ENCODE results near the gene PYGO1.

The PYGO1 gene

GRCh38 chr15:55590788-55591187 is 2.6 kb upstream of the PYGO1 start:
- peaks cover 38% of the 10 kb centered on the region for H3K27me3 Mint-ChIP-seq
- no peaks in the 10 kb centered on the region for H3K9me3 Mint-ChIP-seq
- no peak overlapping the region for H3K4me3 Mint-ChIP-seq
- no peak for DNase-seq
- CTCF ChIA-PET, result no interaction called here
- H3K27ac Mint-ChIP-seq, result no peak overlapping the region
- H3K4me1 Mint-ChIP-seq, result peaks cover 3% of the 10 kb centered on the region
- peaks cover 3% of the 10 kb centered on the region for H3K36me3 Mint-ChIP-seq

GRCh38 chr15:55589287-55589686 is 1.1 kb upstream of the PYGO1 start:
- peaks cover 3% of the 10 kb centered on the region for H3K4me1 Mint-ChIP-seq
- DNase-seq, result no peak
- H3K9me3 Mint-ChIP-seq, result no peaks in the 10 kb centered on the region
- peak overlapping the region; percentile 50 for H3K4me3 Mint-ChIP-seq
- H3K27ac Mint-ChIP-seq, result no peak overlapping the region
- CTCF ChIA-PET, result no interaction called here
- H3K36me3 Mint-ChIP-seq, result peaks cover 3% of the 10 kb centered on the region
- peaks cover 34% of the 10 kb centered on the region for H3K27me3 Mint-ChIP-seq

GRCh38 chr15:55588815-55589115 is 620 bp upstream of the PYGO1 start:
- Mint-ChIP-seq H3K9me3 (no peaks in the 10 kb centered on the region), H3K27me3 (peaks cover 37% of the 10 kb centered on the region)
- no peak for DNase-seq

GRCh38 chr15:55587321-55588069 is 650 bp downstream of the PYGO1 start:
- CTCF ChIA-PET, result no interaction called here
- Mint-ChIP-seq H3K27ac (no peak overlapping the region), H3K36me3 (peaks cover 3% of the 10 kb centered on the region), H3K4me3 (peak overlapping the region; percentile 33), H3K4me1 (peaks cover 3% of the 10 kb centered on the region), H3K27me3 (peaks cover 50% of the 10 kb centered on the region), H3K9me3 (no peaks in the 10 kb centered on the region)
- DNase-seq, result no peak

More at GRCh38 chr15:55588815-55589115, 620 bp upstream of the PYGO1 start:
- Mint-ChIP-seq H3K4me1 (peaks cover 3% of the 10 kb centered on the region), H3K27ac (no peak overlapping the region), H3K36me3 (peaks cover 3% of the 10 kb centered on the region), H3K4me3 (peak overlapping the region; percentile 50)
- CTCF ChIA-PET, result no interaction called here

- CTCF ChIA-PET, result no interaction called here
- Mint-ChIP-seq H3K27ac (no peak overlapping the region), H3K27me3 (peaks cover 55% of the 10 kb centered on the region), H3K36me3 (peaks cover 3% of the 10 kb centered on the region), H3K9me3 (no peaks in the 10 kb centered on the region), H3K4me3 (no peak overlapping the region), H3K4me1 (peaks cover 3% of the 10 kb centered on the region)
- no peak for DNase-seq
Observed at GRCh38 chr15:55586808-55587207, 1.3 kb downstream of the PYGO1 start.

GRCh38 chr15:55576943-55577342 is 11.2 kb downstream of the PYGO1 start:
- Mint-ChIP-seq H3K4me3 (no peak overlapping the region), H3K36me3 (no peaks in the 10 kb centered on the region), H3K9me3 (no peaks in the 10 kb centered on the region), H3K27me3 (peaks cover 4% of the 10 kb centered on the region), H3K27ac (no peak overlapping the region), H3K4me1 (no peaks in the 10 kb centered on the region)
- no peak for DNase-seq
- CTCF ChIA-PET, result no interaction called here

- Mint-ChIP-seq H3K27ac (no peak overlapping the region), H3K27me3 (peaks cover 8% of the 10 kb centered on the region), H3K4me3 (no peak overlapping the region), H3K9me3 (no peaks in the 10 kb centered on the region), H3K36me3 (no peaks in the 10 kb centered on the region), H3K4me1 (no peaks in the 10 kb centered on the region)
- no peak for DNase-seq
- CTCF ChIA-PET, result no interaction called here
Observed at GRCh38 chr15:55574096-55574495, 14.0 kb downstream of the PYGO1 start.

GRCh38 chr15:55573224-55573623 is 14.9 kb downstream of the PYGO1 start:
- no peaks in the 10 kb centered on the region for H3K4me1 Mint-ChIP-seq
- DNase-seq, result no peak
- no peak overlapping the region for H3K27ac Mint-ChIP-seq
- peaks cover 8% of the 10 kb centered on the region for H3K27me3 Mint-ChIP-seq
- no peaks in the 10 kb centered on the region for H3K36me3 Mint-ChIP-seq
- CTCF ChIA-PET, result no interaction called here
- no peak overlapping the region for H3K4me3 Mint-ChIP-seq
- no peaks in the 10 kb centered on the region for H3K9me3 Mint-ChIP-seq

GRCh38 chr15:55564347-55565145 is 23.6 kb downstream of the PYGO1 start:
- no peaks in the 10 kb centered on the region for H3K9me3 Mint-ChIP-seq
- no peaks in the 10 kb centered on the region for H3K4me1 Mint-ChIP-seq
- no peaks in the 10 kb centered on the region for H3K36me3 Mint-ChIP-seq
- no peak overlapping the region for H3K4me3 Mint-ChIP-seq
- no peak for DNase-seq
- CTCF ChIA-PET, result no interaction called here
- H3K27me3 Mint-ChIP-seq, result peaks cover 3% of the 10 kb centered on the region
- H3K27ac Mint-ChIP-seq, result no peak overlapping the region

- H3K9me3 Mint-ChIP-seq, result no peaks in the 10 kb centered on the region
- H3K27ac Mint-ChIP-seq, result no peak overlapping the region
- H3K4me3 Mint-ChIP-seq, result no peak overlapping the region
- DNase-seq, result no peak
- H3K4me1 Mint-ChIP-seq, result no peaks in the 10 kb centered on the region
- H3K27me3 Mint-ChIP-seq, result no peaks in the 10 kb centered on the region
- CTCF ChIA-PET, result no interaction called here
- no peaks in the 10 kb centered on the region for H3K36me3 Mint-ChIP-seq
Observed at GRCh38 chr15:55562601-55563000, 25.5 kb downstream of the PYGO1 start.

- H3K4me1 Mint-ChIP-seq, result no peaks in the 10 kb centered on the region
- H3K4me3 Mint-ChIP-seq, result no peak overlapping the region
- H3K27ac Mint-ChIP-seq, result no peak overlapping the region
- H3K9me3 Mint-ChIP-seq, result peaks cover 19% of the 10 kb centered on the region
- CTCF ChIA-PET, result interaction anchor here (0.6 kb wide), 1 partner anchor 191 kb away, joined by 3 read pairs; no protein-coding TSS in a partner anchor
- no peak for DNase-seq
- no peaks in the 10 kb centered on the region for H3K36me3 Mint-ChIP-seq
- no peaks in the 10 kb centered on the region for H3K27me3 Mint-ChIP-seq
Observed at GRCh38 chr15:55555089-55555488, 33.1 kb downstream of the PYGO1 start.

- Mint-ChIP-seq H3K4me3 (no peak overlapping the region), H3K9me3 (peaks cover 19% of the 10 kb centered on the region), H3K27ac (no peak overlapping the region), H3K27me3 (no peaks in the 10 kb centered on the region), H3K36me3 (no peaks in the 10 kb centered on the region), H3K4me1 (no peaks in the 10 kb centered on the region)
- DNase-seq, result no peak
- CTCF ChIA-PET, result no interaction called here
Observed at GRCh38 chr15:55552926-55553325, 35.2 kb downstream of the PYGO1 start.

GRCh38 chr15:55552451-55552850 is 35.7 kb downstream of the PYGO1 start:
- H3K4me1 Mint-ChIP-seq, result no peaks in the 10 kb centered on the region
- no peaks in the 10 kb centered on the region for H3K36me3 Mint-ChIP-seq
- no peaks in the 10 kb centered on the region for H3K27me3 Mint-ChIP-seq
- peaks cover 19% of the 10 kb centered on the region for H3K9me3 Mint-ChIP-seq
- H3K4me3 Mint-ChIP-seq, result no peak overlapping the region
- CTCF ChIA-PET, result no interaction called here
- no peak for DNase-seq
- H3K27ac Mint-ChIP-seq, result no peak overlapping the region

- H3K27me3 Mint-ChIP-seq, result no peaks in the 10 kb centered on the region
Observed at GRCh38 chr15:55549305-55549704, 38.8 kb downstream of the PYGO1 start.

GRCh38 chr15:55546718-55547117 is 41.4 kb downstream of the PYGO1 start:
- Mint-ChIP-seq H3K36me3 (no peaks in the 10 kb centered on the region), H3K9me3 (no peaks in the 10 kb centered on the region), H3K4me3 (no peak overlapping the region), H3K27me3 (peaks cover 6% of the 10 kb centered on the region), H3K4me1 (no peaks in the 10 kb centered on the region), H3K27ac (no peak overlapping the region)
- no peak for DNase-seq
- CTCF ChIA-PET, result no interaction called here

More at GRCh38 chr15:55549305-55549704, 38.8 kb downstream of the PYGO1 start:
- Mint-ChIP-seq H3K36me3 (no peaks in the 10 kb centered on the region), H3K9me3 (peaks cover under 1% of the 10 kb centered on the region), H3K4me1 (no peaks in the 10 kb centered on the region), H3K4me3 (no peak overlapping the region), H3K27ac (no peak overlapping the region)
- CTCF ChIA-PET, result interaction anchor here (0.9 to 1.7 kb wide), 3 partner anchors 23 to 297 kb away, joined by 3 to 6 read pairs (median 3); no protein-coding TSS in a partner anchor
- no peak for DNase-seq
